Stimulated activated naive CD4-positive, alpha-beta T cell (primary cell): Measurements from ENCODE around the gene OVOL3.
"Not testable (repeated sequence)": the region's sequence is repeated elsewhere in the genome, so short reads cannot be mapped to it uniquely, and the experiment has no call there.

Experiments used
- DNase-seq, 6 experiments: peaks; one replicate each; lab custom pipeline; 2025; lab: John Stamatoyannopoulos, UW

Gene OVOL3

DNA sequence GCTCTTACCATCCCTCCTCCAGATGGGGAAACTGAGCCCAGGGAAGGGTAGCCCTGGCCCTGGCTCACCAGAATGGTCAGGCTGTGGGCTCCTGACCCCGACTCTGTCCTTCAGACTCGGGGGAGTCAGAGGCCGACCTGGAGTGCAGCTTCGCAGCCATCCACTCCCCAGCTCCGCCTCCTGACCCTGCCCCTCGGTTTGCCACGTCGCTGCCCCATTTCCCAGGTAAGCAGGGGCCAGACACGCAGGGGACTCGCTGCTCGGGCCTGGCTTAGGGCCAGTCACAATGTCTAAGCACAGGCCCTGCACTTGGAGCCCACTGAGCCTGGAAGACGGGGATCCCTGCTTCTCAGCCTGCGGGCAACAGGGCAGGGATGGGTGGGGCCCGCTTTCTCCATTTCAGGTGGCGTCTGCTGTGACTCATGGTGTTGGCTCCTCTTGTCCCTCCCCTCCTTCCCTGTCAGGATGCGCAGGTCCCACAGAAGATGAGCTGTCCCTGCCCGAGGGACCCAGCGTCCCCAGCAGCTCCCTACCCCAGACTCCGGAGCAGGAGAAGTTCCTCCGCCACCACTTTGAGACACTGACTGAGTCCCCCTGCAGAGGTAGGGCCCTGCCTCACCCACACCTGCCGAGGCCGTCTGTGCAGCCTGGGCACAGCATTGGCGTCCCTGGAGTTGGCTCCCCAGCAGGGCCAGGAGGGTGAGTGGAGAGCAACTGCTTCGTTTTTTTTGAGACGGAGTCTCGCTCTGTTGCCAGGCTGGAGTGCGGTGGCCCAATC lies 9.2 kb upstream of the OVOL3 start:
- DNase-seq = no peak

DNA sequence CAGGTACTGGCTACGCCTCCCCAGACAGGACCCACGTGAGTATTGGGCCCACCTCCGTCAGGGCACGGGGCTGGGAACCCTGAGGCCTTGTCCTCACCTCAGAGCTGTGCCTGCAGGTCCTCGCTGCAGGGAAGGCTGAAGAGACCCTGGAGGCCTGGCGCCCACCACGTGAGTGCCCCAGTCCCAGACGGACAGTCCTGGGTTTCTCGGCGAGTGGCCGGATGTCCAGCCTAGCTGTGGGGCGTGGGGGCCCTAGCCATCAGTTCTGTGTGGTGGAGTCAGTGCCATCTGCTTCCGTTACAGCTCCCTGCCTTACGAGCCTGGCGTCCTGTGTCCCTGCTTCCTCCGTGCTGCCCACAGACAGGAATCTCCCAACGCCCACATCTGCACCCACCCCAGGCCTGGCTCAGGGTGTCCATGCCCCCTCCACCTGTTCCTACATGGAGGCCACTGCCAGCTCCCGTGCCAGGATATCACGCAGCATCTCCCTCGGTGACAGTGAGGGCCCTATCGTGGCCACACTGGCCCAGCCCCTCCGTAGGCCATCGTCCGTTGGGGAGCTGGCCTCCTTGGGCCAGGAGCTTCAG lies 7.8 kb upstream of the OVOL3 start:
- DNase-seq = no peak

DNA sequence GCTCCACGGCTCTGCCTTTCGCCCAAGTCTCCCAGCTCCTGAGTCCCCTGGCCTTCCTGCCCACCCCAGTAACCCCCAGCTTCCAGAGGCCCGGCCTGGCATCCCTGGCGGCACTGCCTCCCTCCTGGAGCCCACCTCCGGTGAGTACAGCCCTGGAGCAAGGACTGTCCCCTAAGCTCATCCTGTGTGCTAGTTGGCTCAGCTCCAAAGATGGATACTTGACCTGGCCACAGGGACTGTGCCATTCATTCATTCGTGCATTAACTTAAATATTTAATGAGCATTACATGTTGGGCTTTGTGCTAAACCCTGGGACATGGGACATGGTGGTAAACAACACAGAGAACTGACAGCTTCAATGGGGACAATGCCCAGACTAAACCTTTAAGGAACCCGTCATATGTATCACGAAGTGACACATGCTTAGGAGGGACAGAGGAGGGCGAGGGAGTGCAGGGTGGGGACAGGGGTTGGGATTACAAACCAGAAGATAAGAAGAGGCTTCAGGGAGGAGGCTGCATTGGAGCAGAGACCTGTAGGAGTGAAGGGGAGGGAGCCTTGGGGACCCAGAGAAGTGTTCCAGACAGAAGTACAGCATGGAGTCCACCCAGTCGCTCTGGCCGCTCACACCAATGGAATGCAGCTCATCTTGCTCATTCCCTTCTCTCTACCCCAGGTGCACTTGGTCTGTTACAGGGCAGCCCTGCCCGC lies 6.9 kb upstream of the OVOL3 start:
- DNase-seq = no peak

DNA sequence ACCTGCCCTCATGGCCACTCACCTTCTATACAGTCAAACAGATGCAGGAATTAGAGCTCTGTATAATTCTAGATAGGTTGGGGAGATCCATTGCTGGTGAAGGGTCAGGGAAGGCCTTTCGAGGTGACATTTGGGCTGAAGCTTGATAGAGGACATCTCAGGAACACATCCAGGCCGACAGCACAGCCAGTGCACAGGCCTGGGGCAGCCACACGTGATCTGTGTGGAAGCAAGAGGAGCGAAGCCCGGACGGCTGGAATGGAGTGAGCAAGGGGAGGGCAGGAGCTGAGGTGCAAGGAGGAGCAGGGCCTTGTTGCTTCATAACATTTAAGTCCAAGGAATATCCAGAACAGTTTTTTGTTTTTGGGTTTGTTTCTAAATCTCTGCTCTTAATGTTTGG lies 4.5 kb upstream of the OVOL3 start:
- no peak for DNase-seq

DNA sequence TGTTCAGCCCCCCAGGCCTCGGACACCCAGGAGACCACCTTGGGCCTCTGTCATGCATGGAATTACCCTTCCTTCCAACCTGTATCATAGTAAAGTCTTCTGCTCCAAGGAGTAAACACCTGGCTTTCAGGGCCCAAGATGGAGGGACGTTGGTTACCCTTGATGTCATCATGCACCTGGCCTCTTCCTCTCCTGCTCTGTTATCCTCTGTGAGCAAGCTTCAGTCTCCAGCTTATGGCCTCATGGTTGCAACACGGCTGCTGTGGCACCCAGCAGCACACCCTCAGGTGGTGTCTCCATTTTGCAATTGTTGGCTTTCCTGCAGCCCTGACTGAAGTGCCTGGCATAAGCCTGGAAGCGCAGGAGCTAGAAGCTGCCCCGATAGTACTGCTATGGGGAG lies 4.0 kb upstream of the OVOL3 start:
- DNase-seq = no peak

DNA sequence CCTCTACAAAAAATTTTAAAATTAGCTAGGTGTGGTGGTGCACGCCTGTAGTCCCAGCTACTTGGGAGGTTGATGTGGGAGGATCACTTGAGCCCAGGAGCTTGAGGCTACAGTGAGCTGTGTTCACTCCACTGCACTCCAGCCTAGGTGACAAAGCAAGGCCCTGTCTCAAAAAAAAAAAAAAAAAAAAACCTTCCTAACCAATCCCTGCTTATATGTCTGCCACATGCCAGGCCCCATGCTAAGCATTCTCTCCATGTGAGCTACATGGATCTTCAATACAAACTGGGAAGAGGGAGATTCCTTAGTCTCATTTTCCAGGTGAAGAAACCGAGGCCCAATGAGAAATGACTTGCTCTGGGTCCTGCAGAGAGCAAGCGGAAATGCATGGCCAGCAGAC lies 2.3 kb upstream of the OVOL3 start:
- DNase-seq = no peak

DNA sequence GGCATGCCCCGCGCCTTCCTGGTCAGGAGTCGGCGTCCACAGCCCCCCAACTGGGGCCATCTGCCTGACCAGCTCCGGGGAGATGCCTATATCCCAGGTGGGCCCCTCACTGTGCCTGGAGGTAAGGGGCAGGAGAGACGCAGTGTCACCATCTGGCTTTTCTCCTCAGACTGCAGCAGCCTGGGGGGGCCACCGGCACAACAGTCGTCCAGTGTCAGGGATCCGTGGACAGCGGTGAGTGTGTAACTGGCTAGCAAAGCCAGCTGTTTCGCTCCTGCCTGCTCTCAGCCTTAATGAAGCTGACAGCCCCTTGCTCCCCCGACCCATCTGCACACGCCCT lies 227 bp downstream of the OVOL3 start:
- DNase-seq = no peak

DNA sequence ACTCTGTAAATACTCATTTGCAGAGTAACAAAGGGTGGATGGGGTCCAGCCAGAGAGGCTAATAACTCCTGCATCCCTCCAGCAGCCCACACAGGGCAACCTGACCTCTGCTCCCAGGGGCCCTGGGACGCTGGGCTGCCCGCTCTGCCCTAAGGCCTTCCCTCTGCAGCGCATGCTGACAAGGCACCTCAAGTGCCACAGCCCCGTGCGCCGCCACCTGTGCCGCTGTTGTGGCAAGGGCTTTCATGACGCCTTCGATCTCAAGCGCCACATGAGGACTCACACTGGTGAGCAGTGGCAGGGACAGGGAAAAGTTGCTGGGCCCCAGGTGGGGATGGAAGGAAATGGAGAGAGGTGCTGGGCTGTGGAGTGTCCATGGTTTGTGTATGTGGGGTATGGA lies 1.7 kb downstream of the OVOL3 start:
- no peak for DNase-seq

DNA sequence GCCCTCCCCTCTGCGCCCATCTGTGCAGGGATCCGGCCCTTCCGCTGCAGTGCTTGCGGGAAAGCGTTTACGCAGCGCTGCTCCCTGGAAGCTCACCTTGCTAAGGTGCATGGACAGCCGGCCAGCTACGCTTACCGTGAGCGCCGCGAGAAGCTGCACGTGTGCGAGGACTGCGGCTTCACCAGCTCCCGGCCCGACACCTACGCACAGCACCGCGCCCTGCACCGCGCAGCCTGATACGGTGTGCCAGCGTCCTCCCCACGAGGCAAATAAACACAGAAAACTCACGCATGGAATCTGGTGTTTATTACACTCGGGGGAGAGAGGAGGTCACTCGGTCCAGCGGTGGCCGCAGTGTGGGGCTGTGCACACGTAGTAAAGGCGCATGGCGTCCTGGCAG lies 2.5 kb downstream of the OVOL3 start:
- DNase-seq = no peak

DNA sequence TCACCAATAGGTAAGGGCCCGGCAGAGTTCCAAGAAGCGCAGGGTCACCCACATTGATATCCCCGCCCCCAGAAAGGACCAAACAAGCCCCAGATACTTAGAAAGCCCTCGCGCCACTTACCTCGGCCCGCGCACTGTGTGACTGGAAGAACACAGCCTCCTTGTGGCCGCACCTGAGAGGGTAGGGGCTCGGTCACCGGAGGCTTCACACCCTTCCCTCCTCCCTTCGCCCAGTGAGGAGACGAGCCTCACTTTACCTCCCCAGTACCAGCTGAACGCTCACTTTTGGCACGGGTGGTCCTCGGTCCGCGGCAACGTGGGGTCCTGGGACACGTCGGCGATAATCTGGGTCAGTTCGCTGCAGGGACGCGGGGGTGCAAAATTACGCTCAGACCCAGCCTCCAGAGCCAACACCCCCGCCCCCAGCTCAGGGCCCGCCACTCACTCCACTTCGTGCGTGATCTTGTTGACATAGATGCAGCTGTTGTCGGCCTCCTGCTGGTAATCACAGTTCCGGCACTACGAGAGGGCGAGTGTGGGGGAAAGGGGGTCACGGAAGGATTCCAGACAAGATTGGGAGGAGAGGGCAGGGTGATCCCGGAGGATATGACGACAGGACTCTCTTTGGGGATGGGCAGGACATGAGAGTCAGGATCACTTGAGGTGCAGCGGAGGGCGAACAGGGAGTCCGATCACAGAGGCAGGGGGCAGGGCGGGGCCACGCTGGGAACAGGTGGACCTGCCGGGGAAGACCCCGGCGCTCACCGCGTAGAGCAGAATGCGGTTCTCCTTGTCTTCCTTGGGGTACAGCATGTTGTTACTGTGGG lies 3.2 kb downstream of the OVOL3 start:
- DNase-seq = peak in 2 of 6 experiments; percentile 12 to 46

DNA sequence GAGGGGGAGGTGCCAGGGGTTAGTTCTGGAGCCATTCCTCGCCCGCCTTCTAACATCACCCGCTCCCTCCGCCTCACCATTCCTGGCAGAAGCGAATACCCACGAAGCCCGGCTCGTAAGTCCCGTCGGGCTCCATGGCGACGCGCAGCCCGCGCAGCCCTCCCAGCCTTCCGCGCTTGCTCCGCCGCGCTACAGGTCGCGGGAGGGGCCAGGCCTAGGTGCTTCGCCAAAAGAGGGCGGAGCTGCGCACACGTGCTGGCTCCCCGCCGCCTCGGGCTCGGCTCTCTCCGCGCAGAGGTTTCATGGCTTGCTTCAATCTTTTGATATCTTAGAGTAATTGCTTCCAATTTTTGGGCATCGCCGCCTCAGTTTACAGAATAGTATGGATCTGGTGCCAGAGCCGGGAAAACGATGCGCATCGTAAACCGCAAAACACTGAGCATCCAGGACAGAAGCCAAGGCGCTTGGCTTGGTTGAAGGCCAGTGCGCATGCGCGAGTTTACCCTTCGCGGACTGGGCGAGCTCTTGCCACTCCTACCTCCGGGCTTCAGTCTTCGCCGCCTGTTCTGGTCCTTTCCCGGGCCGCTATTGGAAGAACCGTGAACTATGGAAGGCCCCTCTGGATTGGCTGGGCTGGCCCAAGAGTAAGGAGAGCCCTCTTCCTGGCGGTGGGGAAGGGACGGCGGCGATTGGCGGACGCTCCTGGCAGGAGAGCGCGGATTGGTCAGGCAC lies 3.9 kb downstream of the OVOL3 start, which contains the start of gene POLR2I:
POLR2I (minus strand) TSS at position 155 of the 732 bp plus-strand sequence; CDS start at position 136, 19 bp downstream.
- DNase-seq = peak; percentile 99 to 100 (median 99)

DNA sequence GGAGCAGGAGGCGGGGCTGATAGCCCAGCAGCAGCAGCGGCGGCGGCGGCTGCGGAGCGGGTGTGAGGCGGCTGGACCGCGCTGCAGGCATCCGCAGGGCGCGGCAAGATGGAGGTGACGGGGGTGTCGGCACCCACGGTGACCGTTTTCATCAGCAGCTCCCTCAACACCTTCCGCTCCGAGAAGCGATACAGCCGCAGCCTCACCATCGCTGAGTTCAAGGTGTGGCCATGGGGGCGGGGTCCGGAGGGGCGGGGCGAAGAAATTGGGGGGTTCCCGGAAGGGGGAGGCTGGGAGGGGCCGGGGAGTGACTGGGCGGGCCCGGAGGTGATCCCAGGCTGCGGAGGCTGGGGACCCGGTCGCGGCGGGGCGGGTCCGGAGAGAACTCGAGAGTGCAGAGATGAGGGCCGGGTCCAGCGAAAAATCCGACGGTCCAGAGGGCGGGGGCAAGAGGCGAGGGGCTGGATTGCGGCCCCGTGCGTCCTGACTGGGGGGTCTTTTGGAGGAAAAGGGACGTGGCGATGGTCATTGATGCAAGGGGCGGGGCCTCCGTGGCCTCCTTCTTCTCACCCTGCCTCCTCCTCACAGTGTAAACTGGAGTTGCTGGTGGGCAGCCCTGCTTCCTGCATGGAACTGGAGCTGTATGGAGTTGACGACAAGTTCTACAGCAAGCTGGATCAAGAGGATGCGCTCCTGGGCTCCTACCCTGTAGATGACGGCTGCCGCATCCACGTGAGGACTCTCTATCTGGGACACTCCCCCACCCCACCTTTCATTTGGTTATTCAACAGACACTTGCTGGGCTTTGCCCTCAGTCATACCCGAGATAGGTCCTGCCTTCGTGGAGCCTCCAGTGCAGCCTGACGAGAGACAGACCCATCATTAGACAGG lies 4.8 kb downstream of the OVOL3 start, which contains the start of gene TBCB:
TBCB (plus strand) TSS at position 16 of the 891 bp plus-strand sequence; CDS start at position 109, 93 bp downstream.
- DNase-seq = peak in 4 of 6 experiments; percentile 91 to 99 (median 94)

DNA sequence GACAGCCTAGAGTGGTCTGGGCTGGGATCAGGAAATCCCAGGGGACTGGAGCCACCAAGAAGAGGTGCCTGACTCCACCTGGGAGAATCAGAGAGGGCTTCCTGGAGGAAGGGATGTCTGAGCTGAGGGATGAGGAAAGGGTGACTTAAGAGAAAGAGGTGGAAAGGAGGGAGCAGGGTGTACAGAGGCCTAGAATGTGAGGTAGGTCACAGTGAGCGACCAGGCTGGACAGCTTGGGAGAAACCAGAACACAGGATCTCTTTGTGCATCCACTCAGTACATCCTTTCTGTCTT lies 5.3 kb downstream of the OVOL3 start:
- DNase-seq = no peak

DNA sequence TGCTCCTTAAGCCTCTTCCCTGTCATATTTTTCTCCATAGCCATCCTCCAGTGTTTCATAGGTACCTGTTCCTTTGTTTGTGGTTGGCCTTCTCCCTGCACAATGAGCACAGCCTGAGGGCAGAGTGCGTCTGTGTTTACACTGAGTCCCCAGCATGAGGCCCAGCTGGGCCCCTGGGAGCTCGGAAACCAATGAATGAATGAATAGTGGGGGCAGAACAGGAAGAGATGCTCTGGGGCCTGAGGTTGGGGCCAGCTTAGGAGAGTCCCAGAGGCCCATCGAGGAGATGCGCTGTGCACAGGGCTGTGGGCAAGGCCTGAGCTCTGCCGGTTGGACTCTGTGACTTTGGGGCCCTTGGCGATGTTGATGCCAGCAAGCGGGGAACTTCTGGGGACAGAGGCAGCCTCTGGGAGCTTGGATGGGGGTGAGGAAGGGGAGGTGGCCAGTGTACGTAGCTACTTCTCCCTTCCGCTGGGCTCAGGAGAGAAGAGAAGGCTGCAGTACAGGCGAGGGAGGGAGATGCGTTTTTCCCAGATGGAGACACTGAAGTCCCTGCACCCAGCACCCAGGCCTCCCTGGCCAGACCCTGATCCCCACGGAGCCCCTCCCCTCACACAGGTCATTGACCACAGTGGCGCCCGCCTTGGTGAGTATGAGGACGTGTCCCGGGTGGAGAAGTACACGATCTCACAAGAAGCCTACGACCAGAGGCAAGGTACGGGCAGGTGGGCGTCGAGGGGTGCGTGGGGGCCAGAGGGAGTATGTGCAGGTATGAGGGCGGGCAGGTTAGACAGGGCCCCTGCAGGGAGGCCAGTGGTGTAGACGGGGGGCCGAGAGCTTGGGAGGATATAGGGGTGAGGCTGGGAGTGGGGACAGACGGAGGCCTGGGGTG lies 9.4 kb downstream of the OVOL3 start:
- DNase-seq = peak in 1 of 6 experiments; percentile 1

DNA sequence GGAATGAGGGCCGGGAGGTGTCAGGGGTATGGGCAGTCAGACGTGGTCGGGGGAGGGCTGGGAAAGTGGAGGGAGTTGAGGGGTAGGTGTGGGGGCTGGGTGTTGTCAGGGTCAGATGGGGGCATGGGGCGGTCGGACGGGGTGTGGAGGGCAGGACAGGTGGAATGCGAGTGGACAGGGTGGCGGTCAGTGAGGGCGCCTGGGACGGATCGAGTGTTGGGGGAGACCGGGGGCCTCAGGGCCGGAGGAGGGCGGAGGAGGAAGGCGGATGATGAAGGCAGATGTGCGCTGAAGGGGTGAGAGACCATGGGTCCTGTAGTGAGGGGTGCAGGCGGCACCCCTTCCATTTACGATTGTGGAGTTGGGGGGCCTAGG lies 10.0 kb downstream of the OVOL3 start:
- no peak for DNase-seq

DNA sequence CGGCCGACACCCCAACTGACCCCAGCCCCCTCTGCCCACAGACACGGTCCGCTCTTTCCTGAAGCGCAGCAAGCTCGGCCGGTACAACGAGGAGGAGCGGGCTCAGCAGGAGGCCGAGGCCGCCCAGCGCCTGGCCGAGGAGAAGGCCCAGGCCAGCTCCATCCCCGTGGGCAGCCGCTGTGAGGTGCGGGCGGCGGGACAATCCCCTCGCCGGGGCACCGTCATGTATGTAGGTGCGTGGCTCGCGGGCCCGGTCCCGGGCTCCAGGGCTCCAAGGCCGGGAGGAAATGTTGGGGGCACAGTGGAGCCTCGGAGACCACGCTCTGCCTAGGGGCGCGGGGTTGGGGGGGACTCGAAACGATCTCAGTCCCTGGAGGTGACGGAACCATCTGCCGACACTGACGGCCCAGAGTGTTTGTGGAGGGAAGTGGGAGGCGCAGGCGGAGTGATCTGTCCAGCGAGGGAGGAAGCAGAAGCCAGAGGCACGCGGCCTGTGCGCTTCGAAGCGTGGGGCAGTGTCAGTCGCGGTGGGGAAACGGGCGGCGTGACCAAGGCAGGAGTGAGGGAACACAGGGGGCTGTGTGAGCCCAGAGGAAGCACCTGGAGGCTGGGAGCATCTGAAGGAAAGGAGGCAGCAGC lies 10.7 kb downstream of the OVOL3 start:
- DNase-seq = no peak

DNA sequence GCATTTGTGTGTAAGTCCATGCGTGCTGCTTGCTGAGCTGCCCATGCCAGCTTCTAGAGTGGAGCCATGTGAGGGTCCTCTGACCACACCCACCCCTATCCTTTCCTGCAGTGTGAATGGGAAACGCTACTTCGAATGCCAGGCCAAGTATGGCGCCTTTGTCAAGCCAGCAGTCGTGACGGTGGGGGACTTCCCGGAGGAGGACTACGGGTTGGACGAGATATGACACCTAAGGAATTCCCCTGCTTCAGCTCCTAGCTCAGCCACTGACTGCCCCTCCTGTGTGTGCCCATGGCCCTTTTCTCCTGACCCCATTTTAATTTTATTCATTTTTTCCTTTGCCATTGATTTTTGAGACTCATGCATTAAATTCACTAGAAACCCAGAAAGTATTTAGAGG lies 14.6 kb downstream of the OVOL3 start:
- DNase-seq = no peak

DNA sequence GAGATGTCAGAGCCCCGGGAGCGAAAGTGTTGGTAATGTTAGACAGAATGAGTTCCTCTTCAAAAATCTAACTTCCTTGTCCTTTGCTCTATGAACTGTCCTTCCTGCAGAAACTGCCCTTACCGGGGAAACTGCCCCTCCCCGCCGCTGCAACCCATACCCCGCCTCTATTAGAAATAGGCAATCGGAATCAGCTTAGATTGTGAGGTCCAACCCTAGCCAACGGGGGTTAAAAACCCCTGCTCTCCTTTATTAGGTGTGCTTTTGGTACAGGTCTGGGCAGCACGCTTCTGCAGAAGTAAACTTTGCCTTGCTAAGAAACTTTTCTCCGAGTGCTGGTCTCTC lies 17.4 kb downstream of the OVOL3 start:
- DNase-seq = no peak

DNA sequence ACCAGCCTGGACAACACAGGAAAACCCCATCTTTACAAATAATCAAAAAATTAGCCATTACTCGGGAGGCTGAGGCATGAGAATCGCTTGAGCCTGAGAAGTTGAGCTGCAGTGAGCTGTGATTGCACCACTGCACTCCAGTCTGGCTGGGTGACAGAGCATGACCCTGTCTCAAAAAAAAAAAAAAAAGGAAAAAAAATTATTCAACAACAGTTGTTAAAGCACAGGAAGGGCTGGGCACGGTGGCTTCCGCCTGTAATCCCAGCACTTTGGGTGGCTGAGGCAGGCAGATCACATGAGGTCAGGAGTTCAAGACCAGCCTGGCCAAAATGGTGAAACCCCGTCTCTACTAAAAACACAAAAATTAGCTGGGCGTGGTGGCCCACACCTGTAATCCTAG lies 20.3 kb downstream of the OVOL3 start:
- not testable (repeated sequence) for DNase-seq
